GM19193 (cell line): ENCODE data around the gene PRDX2.

Source experiments
- POLR2A ChIP-seq: IDR thresholded peaks from 4 replicates; pipeline ENCODE4 v1.6.1; 2011; ENCODE audit not compliant: insufficient read depth, insufficient read length; ENCODE audit errors: extremely low read depth

PRDX2 gene

GRCh38 chr19:12779162-12779993 is 22.2 kb downstream of the PRDX2 start:
- TF ChIP-seq POLR2A: no peak

DNA sequence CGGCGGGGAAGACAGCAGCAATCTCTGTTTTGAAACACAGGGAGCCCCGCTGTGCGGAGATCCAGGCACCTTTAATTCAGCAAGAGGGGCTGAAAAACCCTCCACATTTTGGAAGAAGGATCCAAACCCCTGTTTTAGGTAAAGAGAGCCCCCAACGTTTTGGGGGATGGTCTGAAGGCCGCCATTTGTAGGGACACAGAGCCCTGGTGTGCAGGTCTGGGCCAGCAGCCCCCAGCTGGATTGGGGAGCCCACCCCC is 22.8 kb downstream of the PRDX2 start:
- no peak for TF ChIP-seq POLR2A

GRCh38 chr19:12778017-12778904 is 23.3 kb downstream of the PRDX2 start:
- TF ChIP-seq POLR2A: peak; percentile 60

DNA sequence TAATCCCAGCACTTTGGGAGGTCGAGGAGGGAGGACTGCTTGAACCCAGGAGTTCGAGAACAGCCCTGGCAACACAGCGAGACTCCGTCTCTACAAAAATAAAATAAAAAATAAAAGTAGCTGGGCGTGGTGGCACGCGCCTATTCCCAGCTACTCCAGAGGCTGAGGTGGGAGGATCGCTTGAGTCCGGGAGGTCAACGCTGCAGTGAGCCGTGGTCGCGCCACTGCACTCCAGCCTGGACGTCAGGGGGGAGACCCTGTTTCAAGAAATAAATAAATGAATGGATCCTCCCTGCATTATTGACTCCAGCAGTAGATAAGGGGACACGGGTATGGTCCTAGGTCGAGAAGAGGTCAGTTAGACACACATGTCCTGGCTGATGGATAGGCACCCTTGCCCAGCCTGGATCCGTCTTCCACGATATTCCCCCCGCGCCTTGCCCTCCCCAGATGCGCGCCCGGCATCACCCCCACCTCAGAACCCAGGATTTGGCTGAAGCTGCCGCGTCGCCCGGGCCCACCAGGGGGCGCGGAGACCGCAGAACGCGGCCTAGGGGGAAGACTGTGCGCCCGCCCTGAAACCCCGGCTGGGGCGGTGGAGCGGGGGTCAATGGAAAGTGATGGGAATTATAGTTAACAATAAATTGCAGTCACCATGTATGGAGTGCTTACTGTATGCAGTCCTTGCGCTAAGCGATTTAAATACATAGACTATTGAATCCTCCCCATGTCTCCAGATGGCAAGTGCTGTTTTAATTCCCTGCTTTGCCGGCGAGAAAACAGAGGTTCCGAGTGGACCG is 24.2 kb downstream of the PRDX2 start:
- no peak for TF ChIP-seq POLR2A

- no peak for TF ChIP-seq POLR2A
Measured at GRCh38 chr19:12774588-12775555, 26.7 kb downstream of the PRDX2 start, which contains the start of gene HOOK2. Gene HOOK2 (minus strand): TSS chr19:12775552. CDS start chr19:12775449, 103 bp downstream.

- no peak for TF ChIP-seq POLR2A
Measured at GRCh38 chr19:12773571-12773970, 28.0 kb downstream of the PRDX2 start.

DNA sequence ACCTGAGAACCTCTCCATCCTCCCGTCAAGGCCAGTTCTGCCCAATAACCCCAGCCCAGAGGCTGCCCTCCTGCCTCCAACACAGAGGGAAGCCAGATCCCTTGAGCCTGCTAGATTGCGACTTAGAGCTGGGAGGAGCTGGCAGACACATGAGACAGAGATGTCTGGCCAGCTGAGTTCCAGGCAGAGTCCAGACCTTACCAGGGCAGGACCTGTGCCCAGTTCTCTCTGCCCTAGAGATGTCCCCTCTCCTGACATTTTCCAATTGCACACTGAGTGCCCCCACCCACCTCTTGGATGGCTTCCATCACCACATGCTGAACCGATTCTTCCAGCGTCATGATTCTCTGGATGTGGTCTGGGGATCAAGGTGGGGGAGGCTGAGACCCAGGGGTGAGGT is 29.3 kb downstream of the PRDX2 start:
- no peak for TF ChIP-seq POLR2A

DNA sequence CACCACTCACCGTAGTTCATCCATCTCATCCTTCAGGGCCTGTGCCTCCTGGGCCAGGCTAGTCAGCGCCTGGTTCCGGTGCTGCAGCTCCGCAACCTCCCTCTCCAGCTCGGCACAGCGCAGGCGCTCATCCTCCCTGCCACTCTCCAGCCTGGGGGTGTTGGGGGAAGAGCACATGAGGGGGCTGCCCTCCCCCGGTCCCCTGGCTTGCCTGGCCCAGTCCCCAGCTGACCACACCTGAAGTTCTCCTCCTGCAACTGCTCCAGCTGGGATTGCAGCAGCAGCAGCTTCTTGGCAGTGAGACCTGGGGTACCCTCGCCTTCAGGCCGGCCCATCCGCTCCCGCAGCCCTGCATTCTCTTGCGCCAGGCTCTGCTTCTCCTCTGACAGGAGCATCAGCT is 30.7 kb downstream of the PRDX2 start:
- TF ChIP-seq POLR2A: no peak

GRCh38 chr19:12769689-12770088 is 31.9 kb downstream of the PRDX2 start:
- TF ChIP-seq POLR2A: peak; percentile 24

- no peak for TF ChIP-seq POLR2A
Measured at GRCh38 chr19:12767666-12768065, 33.9 kb downstream of the PRDX2 start.

DNA sequence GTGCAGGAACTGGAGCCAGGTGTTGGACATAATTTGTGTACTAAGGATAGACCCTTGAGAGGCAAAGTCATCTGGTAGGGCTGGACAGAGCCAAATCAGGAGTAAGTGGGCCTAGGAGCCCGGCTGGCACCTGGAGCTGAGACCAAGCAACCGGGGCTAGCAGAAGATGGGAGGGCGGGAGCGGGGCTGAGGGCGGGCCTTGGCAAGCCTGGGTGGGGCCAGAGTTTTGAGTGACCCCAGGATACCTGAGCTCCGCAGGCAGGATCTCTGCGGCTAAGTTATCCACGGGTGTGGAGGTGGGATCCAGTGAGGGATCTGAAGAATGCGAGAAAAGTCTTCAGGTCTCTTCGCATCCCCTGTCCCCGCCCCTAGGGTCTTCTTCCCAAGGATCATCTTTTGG is 34.5 kb downstream of the PRDX2 start:
- no peak for TF ChIP-seq POLR2A

- TF ChIP-seq POLR2A: no peak
Measured at GRCh38 chr19:12766051-12766521, 35.5 kb downstream of the PRDX2 start.

DNA sequence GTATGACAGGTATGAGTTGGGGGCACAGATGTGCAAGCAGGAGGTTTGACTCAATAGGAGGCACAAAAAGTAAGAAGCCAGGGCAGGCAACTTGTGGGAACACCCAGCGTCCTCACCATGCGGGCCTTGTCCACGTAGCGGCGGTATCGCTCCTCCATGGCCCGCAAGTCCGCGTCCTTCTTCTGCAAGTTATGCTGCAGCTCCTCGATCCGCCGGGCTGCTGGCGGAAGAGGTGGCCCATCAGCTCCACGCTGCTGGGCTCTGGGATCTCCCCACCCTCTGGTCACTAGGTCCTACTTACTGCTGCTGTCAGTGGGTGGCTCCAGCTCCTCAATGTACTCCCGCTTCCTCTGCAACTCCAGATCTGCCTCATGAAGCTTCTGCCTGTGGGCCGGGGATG is 36.9 kb downstream of the PRDX2 start:
- no peak for TF ChIP-seq POLR2A

DNA sequence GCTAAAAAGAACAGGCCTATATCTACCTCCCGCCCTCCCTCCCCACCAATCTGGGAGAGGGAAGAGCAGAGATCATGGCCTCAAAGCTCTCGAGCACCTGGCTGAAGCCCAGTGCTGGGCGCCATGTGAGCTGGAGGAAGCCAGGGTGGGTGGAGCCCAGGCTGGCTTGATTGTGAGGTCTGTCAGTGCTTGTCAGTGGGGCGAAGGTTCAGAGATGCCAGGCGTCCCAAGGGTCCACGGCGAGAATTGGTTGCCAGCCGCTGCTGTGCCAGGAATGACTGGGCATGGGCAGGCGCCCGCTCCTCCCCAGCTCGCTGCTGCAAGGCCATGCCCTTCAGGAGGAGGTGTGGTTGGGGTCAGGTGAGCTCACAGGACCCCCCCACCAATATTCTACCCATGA is 38.5 kb downstream of the PRDX2 start:
- TF ChIP-seq POLR2A: no peak
